Peyer's patch (tissue), 4 donors: ENCODE results near the gene GORASP1. TPM values are rescaled to one million over a fixed set of nuclear protein-coding genes. Genes with fewer than 3 reads are reported as not detected.

ENCODE experiments used
- DNase-seq, 3 donors: peaks; one replicate each; pipeline ENCODE4 v3.0.0-alpha.2; 2017 to 2019
- H3K27ac ChIP-seq, 4 donors: fragments of 200-600 bp; sonication (generic); one replicate each; pipeline ENCODE4 v1.5.1; 2016 to 2019
- H3K27me3 ChIP-seq, 2 donors: fragments of 200-600 bp; sonication (generic); one replicate each; pipeline ENCODE4 v1.5.1; 2019
- H3K36me3 ChIP-seq, 3 donors: fragments of 200-600 bp; sonication (generic); one replicate each; pipeline ENCODE4 v1.5.1; 2016 to 2019
- H3K4me1 ChIP-seq, 4 donors: fragments of 200-600 bp; sonication (generic); one replicate each; pipeline ENCODE4 v1.5.1; 2016 to 2019
- H3K4me3 ChIP-seq, 4 donors: fragments of 200-600 bp; sonication (generic); 1 replicate in 3 of 4; 2 replicates in 1 of 4; pipeline ENCODE4 v1.5.1; 2016 to 2019; ENCODE audit warnings: mild to moderate bottlenecking in 1 of 4
- H3K9me3 ChIP-seq, 4 donors: fragments of 200-600 bp; sonication (generic); one replicate each; pipeline ENCODE4 v1.5.1; 2016 to 2019; ENCODE audit warnings: mild to moderate bottlenecking in 1 of 4
- CTCF ChIP-seq, 6 experiments: fragments of 450-650 bp in 4 of 6; fragments of 200-600 bp in 2 of 6; sonication (generic) in 1 of 6; IDR thresholded peaks; one replicate each; pipeline ENCODE4 v1.5.1; 2017 to 2019; ENCODE audit warnings: antibody characterized with exemption in 6 of 6, mild to moderate bottlenecking in 3 of 6, moderate library complexity in 1 of 6
- POLR2A ChIP-seq, 2 donors: fragments of 450-650 bp; IDR thresholded peaks; one replicate each; pipeline ENCODE4 v1.5.1; 2017; ENCODE audit warnings: antibody characterized with exemption in 2 of 2, mild to moderate bottlenecking in 2 of 2, moderate library complexity in 2 of 2
- total RNA-seq, 4 donors: library from RNA; depleted of rRNA; stranded (reverse); fragments of >200 nt; gene quantifications; one replicate each; pipeline ENCODE4 v1.1.0, GENCODE V29; 2016

GORASP1 gene
- total RNA-seq, 4 donors from 2014 or later, result 85.8 to 145 (median 128) TPM

GRCh38 chr3:39150148-39150802, 42.8 kb upstream of the GORASP1 start:
- no peak for DNase-seq
- H3K4me3 ChIP-seq, result peak overlapping the region in 3 of 4 donors; percentile 92 to 99 (median 98)
- H3K4me1 ChIP-seq, result peaks cover 5 to 82% (median 53%) of the 10 kb centered on the region in 4 donors

GRCh38 chr3:39149498-39150147, 42.2 kb upstream of the GORASP1 start:
- Histone ChIP-seq H3K27ac (peak overlapping the region; percentile 100), H3K36me3 (peaks cover 0 to 20% (median 0%) of the 10 kb centered on the region in 3 donors), H3K9me3 (no peaks in the 10 kb centered on the region), H3K4me3 (peak overlapping the region in 1 of 4 donors; percentile 4), H3K27me3 (no peaks in the 10 kb centered on the region), H3K4me1 (peaks cover 5 to 77% (median 53%) of the 10 kb centered on the region in 4 donors)
- no peak for TF ChIP-seq POLR2A (IDR thresholded peaks at IDR 0.05)
- no peak for TF ChIP-seq CTCF (IDR thresholded peaks at IDR 0.05)
- DNase-seq, result no peak

More at GRCh38 chr3:39150148-39150802, 42.8 kb upstream of the GORASP1 start:
- TF ChIP-seq CTCF (IDR thresholded peaks at IDR 0.05) (peak in 1 of 6 experiments; percentile 13), POLR2A (IDR thresholded peaks at IDR 0.05) (no peak)
- Histone ChIP-seq H3K27ac (peak overlapping the region; percentile 100), H3K27me3 (no peaks in the 10 kb centered on the region), H3K9me3 (no peaks in the 10 kb centered on the region), H3K36me3 (peaks cover 0 to 14% (median 0%) of the 10 kb centered on the region in 3 donors)

- H3K9me3 ChIP-seq, result no peaks in the 10 kb centered on the region
- DNase-seq, result peak in 1 of 3 donors; percentile 41
- H3K27ac ChIP-seq, result peak overlapping the region; percentile 81 to 100 (median 93)
- H3K4me1 ChIP-seq, result peaks cover 5 to 71% (median 53%) of the 10 kb centered on the region in 4 donors
- TF ChIP-seq CTCF (IDR thresholded peaks at IDR 0.05), result no peak
- no peak for TF ChIP-seq POLR2A (IDR thresholded peaks at IDR 0.05)
- peak overlapping the region in 1 of 4 donors; percentile 35 for H3K4me3 ChIP-seq
- no peaks in the 10 kb centered on the region for H3K27me3 ChIP-seq
- H3K36me3 ChIP-seq, result peaks cover 0 to 26% (median 0%) of the 10 kb centered on the region in 3 donors
Observed at GRCh38 chr3:39149059-39149455, 41.6 kb upstream of the GORASP1 start.

GRCh38 chr3:39148435-39149058, 41.1 kb upstream of the GORASP1 start:
- TF ChIP-seq POLR2A (IDR thresholded peaks at IDR 0.05) (no peak), CTCF (IDR thresholded peaks at IDR 0.05) (no peak)
- peaks cover 0 to 31% (median 0%) of the 10 kb centered on the region in 3 donors for H3K36me3 ChIP-seq
- H3K4me1 ChIP-seq, result peaks cover 5 to 68% (median 53%) of the 10 kb centered on the region in 4 donors
- H3K9me3 ChIP-seq, result no peaks in the 10 kb centered on the region
- peak in 1 of 3 donors; percentile 70 for DNase-seq
- H3K4me3 ChIP-seq, result peak overlapping the region; percentile 20 to 41 (median 30)
- no peaks in the 10 kb centered on the region for H3K27me3 ChIP-seq
- peak overlapping the region; percentile 81 to 100 (median 86) for H3K27ac ChIP-seq

- H3K27me3 ChIP-seq, result no peaks in the 10 kb centered on the region
- peak overlapping the region; percentile 81 to 100 (median 86) for H3K27ac ChIP-seq
- peaks cover 5 to 71% (median 53%) of the 10 kb centered on the region in 4 donors for H3K4me1 ChIP-seq
- peaks cover 0 to 38% (median 0%) of the 10 kb centered on the region in 3 donors for H3K36me3 ChIP-seq
- no peak for TF ChIP-seq CTCF (IDR thresholded peaks at IDR 0.05)
- TF ChIP-seq POLR2A (IDR thresholded peaks at IDR 0.05), result no peak
- no peaks in the 10 kb centered on the region for H3K9me3 ChIP-seq
- peak; percentile 59 to 81 (median 80) for DNase-seq
- H3K4me3 ChIP-seq, result peak overlapping the region; percentile 20 to 41 (median 30)
Observed at GRCh38 chr3:39147711-39148434, 40.4 kb upstream of the GORASP1 start.
